PC-3 (cell line): Measurements from ENCODE around the gene CCDC158. TPM values are rescaled to one million over a fixed set of nuclear protein-coding genes. Genes with fewer than 3 reads are reported as not detected.

ENCODE experiments used
- ATAC-seq: fragments of 200-7000 bp; cut with Tn5 transposase; 2 replicates; pipeline ENCODE4 v1.9.1; 2020; ENCODE audit warnings: mild to moderate bottlenecking, moderate library complexity
- BruUV-seq: library from RNA; stranded (reverse); fragments of 400-500 nt; replicated peaks from 2 replicates; lab custom pipeline; 2021; lab: Mats Ljungman, UMichigan
- CTCF ChIA-PET: fragments of 300-600 bp; sonication (Branson Sonifier 250); formaldehyde crosslinking; loops from one replicate; lab custom pipeline; 2022; ENCODE audit warnings: antibody characterized with exemption; lab: Charles Lee
- POLR2A ChIA-PET: fragments of 300-600 bp; sonication (Branson Sonifier 250); formaldehyde crosslinking; loops from one replicate; lab custom pipeline; 2022; ENCODE audit warnings: antibody characterized with exemption; ENCODE audit not compliant: unreplicated experiment; lab: Charles Lee
- DNase-seq: peaks from one replicate; pipeline ENCODE4 v3.0.0-alpha.2; 2015
- H2AFZ ChIP-seq: fragments of 300-600 bp; sonication (generic); 2 replicates; pipeline ENCODE4 v1.6.0; 2016; ENCODE audit warnings: antibody characterized with exemption, low read length
- H3F3A ChIP-seq: fragments of 300-600 bp; sonication (generic); one replicate; pipeline ENCODE4 v1.6.0; 2017; ENCODE audit warnings: antibody characterized with exemption, low read length, control low read depth, mild to moderate bottlenecking; ENCODE audit not compliant: unreplicated experiment
- H3K27ac ChIP-seq: fragments of 300-600 bp; sonication (generic); 2 replicates; pipeline ENCODE4 v1.5.1; 2016; ENCODE audit warnings: mild to moderate bottlenecking, low read length
- H3K27me3 ChIP-seq: fragments of 300-600 bp; sonication (generic); 2 replicates; pipeline ENCODE4 v1.6.1; 2016; ENCODE audit warnings: low read length, mixed read lengths
- H3K36me3 ChIP-seq: fragments of 300-600 bp; sonication (generic); 2 replicates; pipeline ENCODE4 v1.6.1; 2016; ENCODE audit warnings: low read depth, mixed run types, low read length, mixed read lengths
- H3K4me1 ChIP-seq: fragments of 300-600 bp; sonication (generic); 2 replicates; pipeline ENCODE4 v1.5.1; 2016; ENCODE audit warnings: low read length; ENCODE audit not compliant: insufficient read depth
- H3K4me2 ChIP-seq: fragments of 300-600 bp; sonication (generic); 2 replicates; pipeline ENCODE4 v1.6.0; 2016; ENCODE audit warnings: low read length
- H3K4me3 ChIP-seq: fragments of 300-600 bp; sonication (generic); 2 replicates; pipeline ENCODE4 v1.5.1; 2016; ENCODE audit warnings: mild to moderate bottlenecking, low read length, mixed read lengths
- H3K79me2 ChIP-seq: fragments of 300-600 bp; sonication (generic); 2 replicates; pipeline ENCODE4 v1.6.1; 2017; ENCODE audit warnings: low read length, mixed read lengths
- H3K9ac ChIP-seq: fragments of 300-600 bp; sonication (generic); 2 replicates; pipeline ENCODE4 v1.6.0; 2016; ENCODE audit warnings: mild to moderate bottlenecking, low read length
- H3K9me2 ChIP-seq: fragments of 300-600 bp; sonication (generic); replicated peaks from 2 replicates; pipeline ENCODE4 v1.6.1; 2016; ENCODE audit warnings: mixed run types, low read length, mixed read lengths
- H3K9me3 ChIP-seq: fragments of 300-600 bp; sonication (generic); 2 replicates; pipeline ENCODE4 v1.6.1; 2016; ENCODE audit warnings: low read length, mixed read lengths
- H4K20me1 ChIP-seq: fragments of 300-600 bp; sonication (generic); 2 replicates; pipeline ENCODE4 v1.6.1; 2016; ENCODE audit warnings: low read length, mixed read lengths
- EZH2 ChIP-seq: fragments of 300-600 bp; sonication (generic); IDR thresholded peaks from one replicate; pipeline ENCODE4 v1.6.1; 2017; ENCODE audit warnings: antibody characterized with exemption, mild to moderate bottlenecking, low read length; ENCODE audit not compliant: unreplicated experiment
- EZH2phosphoT487 ChIP-seq: fragments of 300-600 bp; sonication (generic); IDR thresholded peaks from 2 replicates; pipeline ENCODE4 v1.6.1; 2018; ENCODE audit warnings: mild to moderate bottlenecking, antibody characterized with exemption, low read length, borderline replicate concordance
- intact Hi-C: fragments of 100-400 bp; cut with micrococcal nuclease; formaldehyde crosslinking; loops from 2 replicates; pipeline ENCODE4 v1.9.0; 2023
- total RNA-seq: library from RNA; depleted of rRNA; stranded (reverse); fragments of >200 nt; gene quantifications from 2 replicates; pipeline ENCODE4 v1.2.3, GENCODE V29; 2014
- TF ChIP-seq, protein P1 (sequence below): fragments of 300-600 bp; sonication (generic); conservative IDR thresholded peaks from 2 replicates; pipeline ENCODE4 v1.5.1; 2017; ENCODE audit warnings: antibody characterized with exemption, low read depth, mild to moderate bottlenecking, low read length

Gene CCDC158
- total RNA-seq, 1 experiment from 2014 or later: not detected

GRCh38 chr4:76448211-76448610 is 27.3 kb upstream of the CCDC158 start:
- POLR2A ChIA-PET: no interaction called here
- DNase-seq (no peak), ATAC-seq (no peak)
- Histone ChIP-seq H3K27me3 (no peaks in the 10 kb centered on the region), H3K27ac (no peak overlapping the region), H3K36me3 (no peaks in the 10 kb centered on the region), H3K4me1 (no peaks in the 10 kb centered on the region), H3F3A (no peaks in the 10 kb centered on the region), H3K4me2 (no peak overlapping the region), H4K20me1 (no peaks in the 10 kb centered on the region), H2AFZ (no peak overlapping the region), H3K4me3 (no peak overlapping the region), H3K79me2 (no peaks in the 10 kb centered on the region), H3K9ac (no peak overlapping the region), H3K9me3 (no peaks in the 10 kb centered on the region), H3K9me2 (no peaks in the 10 kb centered on the region)
- TF ChIP-seq, protein P1, sequence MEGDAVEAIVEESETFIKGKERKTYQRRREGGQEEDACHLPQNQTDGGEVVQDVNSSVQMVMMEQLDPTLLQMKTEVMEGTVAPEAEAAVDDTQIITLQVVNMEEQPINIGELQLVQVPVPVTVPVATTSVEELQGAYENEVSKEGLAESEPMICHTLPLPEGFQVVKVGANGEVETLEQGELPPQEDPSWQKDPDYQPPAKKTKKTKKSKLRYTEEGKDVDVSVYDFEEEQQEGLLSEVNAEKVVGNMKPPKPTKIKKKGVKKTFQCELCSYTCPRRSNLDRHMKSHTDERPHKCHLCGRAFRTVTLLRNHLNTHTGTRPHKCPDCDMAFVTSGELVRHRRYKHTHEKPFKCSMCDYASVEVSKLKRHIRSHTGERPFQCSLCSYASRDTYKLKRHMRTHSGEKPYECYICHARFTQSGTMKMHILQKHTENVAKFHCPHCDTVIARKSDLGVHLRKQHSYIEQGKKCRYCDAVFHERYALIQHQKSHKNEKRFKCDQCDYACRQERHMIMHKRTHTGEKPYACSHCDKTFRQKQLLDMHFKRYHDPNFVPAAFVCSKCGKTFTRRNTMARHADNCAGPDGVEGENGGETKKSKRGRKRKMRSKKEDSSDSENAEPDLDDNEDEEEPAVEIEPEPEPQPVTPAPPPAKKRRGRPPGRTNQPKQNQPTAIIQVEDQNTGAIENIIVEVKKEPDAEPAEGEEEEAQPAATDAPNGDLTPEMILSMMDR: no peak
- no peak for TF ChIP-seq EZH2
- TF ChIP-seq EZH2phosphoT487: no peak
- no TSS peak for BruUV-seq
- CTCF ChIA-PET: interaction anchor here (0.6 kb wide), 1 partner anchor 535 kb away, joined by 6 read pairs; no protein-coding TSS in a partner anchor
- intact Hi-C loops: no loop called here

- H3K27ac ChIP-seq: no peak overlapping the region
- no peaks in the 10 kb centered on the region for H4K20me1 ChIP-seq
- TF ChIP-seq EZH2 (no peak), EZH2phosphoT487 (no peak)
- TF ChIP-seq, protein P1: no peak
- H3K36me3 ChIP-seq: no peaks in the 10 kb centered on the region
- no peaks in the 10 kb centered on the region for H3K4me1 ChIP-seq
- H3K27me3 ChIP-seq: no peaks in the 10 kb centered on the region
- ChIA-PET CTCF (no interaction called here), POLR2A (no interaction called here)
- H3K9me3 ChIP-seq: no peaks in the 10 kb centered on the region
- no peak overlapping the region for H3K9ac ChIP-seq
- no peaks in the 10 kb centered on the region for H3K79me2 ChIP-seq
- no peak overlapping the region for H3K4me2 ChIP-seq
- intact Hi-C loops: no loop called here
- ATAC-seq (no peak), DNase-seq (no peak)
- H3F3A ChIP-seq: no peaks in the 10 kb centered on the region
- H3K4me3 ChIP-seq: no peak overlapping the region
- H3K9me2 ChIP-seq: no peaks in the 10 kb centered on the region
- H2AFZ ChIP-seq: no peak overlapping the region
- BruUV-seq: no TSS peak
Measured at GRCh38 chr4:76447393-76447851, 26.5 kb upstream of the CCDC158 start.

DNA sequence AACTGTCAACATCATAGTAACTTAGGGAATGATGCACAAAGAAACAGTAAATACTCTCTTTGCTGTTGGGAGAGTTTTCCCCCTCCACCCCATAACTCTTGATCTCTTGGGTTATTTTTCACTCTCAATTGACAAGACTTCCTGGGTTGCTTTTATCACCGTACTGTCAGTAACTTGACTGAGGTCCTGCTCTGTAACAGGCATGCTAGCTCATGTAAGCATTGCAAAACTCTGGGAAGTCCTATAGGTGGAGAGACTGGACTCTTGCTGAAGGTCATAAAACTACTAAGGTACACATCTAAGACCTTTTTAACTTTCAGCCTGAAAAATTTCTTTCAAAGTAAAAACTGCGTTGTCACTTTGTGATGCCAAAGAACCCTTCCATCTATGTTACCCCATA is 25.0 kb upstream of the CCDC158 start:
- BruUV-seq: no TSS peak
- no peak overlapping the region for H3K4me3 ChIP-seq
- ChIA-PET POLR2A (no interaction called here), CTCF (no interaction called here)
- H3K4me2 ChIP-seq: no peak overlapping the region
- TF ChIP-seq EZH2phosphoT487 (no peak), EZH2 (no peak)
- TF ChIP-seq, protein P1: no peak
- intact Hi-C loops: no loop called here
- H3K27me3 ChIP-seq: no peaks in the 10 kb centered on the region
- H3K4me1 ChIP-seq: no peaks in the 10 kb centered on the region
- DNase-seq: no peak
- no peaks in the 10 kb centered on the region for H3K36me3 ChIP-seq
- H3K9ac ChIP-seq: no peak overlapping the region
- H3K27ac ChIP-seq: no peak overlapping the region
- no peaks in the 10 kb centered on the region for H3F3A ChIP-seq
- H3K9me2 ChIP-seq: no peaks in the 10 kb centered on the region
- no peak for ATAC-seq
- H2AFZ ChIP-seq: no peak overlapping the region
- H3K9me3 ChIP-seq: no peaks in the 10 kb centered on the region
- H3K79me2 ChIP-seq: no peaks in the 10 kb centered on the region
- H4K20me1 ChIP-seq: no peaks in the 10 kb centered on the region
